Measurements from ENCODE around the gene ABCA6.

The ABCA6 gene

DNA sequence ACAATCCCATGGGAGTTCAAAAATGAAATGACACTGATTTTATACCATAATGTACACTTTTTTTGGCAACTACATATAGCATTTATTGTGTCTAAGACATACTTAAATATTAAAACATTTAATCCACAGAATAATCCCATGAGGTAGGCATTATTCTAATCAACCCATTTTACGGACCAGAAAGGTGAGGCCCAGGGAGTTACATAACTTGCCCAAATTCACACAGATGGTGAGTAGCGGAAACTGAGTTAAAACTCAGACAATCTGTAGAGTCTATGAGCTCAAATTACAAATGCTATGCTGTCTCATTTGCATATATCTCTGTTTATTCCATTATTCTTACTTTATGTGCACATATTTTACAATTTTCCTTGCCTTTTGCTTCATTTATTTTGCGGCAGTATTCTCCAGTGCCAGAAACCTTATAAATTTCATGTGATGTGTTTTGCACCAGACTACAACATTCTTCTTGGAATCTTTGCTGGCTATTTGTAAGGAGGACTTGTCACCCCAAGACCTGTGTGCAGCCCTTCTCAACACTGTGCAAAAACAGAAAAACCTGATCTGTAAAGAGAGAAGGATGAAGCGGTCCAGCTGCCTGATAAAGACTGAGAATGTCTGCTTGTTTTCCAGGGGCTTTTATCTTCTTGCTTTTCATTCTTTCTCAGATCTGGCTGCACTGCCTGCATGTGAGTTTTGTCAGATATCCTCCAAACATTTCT is 78.7 kb downstream of the ABCA6 start:
- TF ChIP-seq SIN3A (IDR thresholded peaks at IDR 0.05; ENCODE audit: borderline replicate concordance, insufficient read depth, low read length): no peak
- no peak for TF ChIP-seq TAF1 (IDR thresholded peaks at IDR 0.05; ENCODE audit: borderline replicate concordance, insufficient read depth, low read length)
- TF ChIP-seq REST (IDR thresholded peaks at IDR 0.05; ENCODE audit: insufficient read depth in 1 of 2, low read depth in 2 of 2, low read length in 2 of 2): no peak
- TF ChIP-seq POLR2AphosphoS5 (IDR thresholded peaks at IDR 0.05; ENCODE audit: low read depth, low read length): no peak
- no peak for TF ChIP-seq FOXP2 (optimal IDR thresholded peaks at IDR 0.05; ENCODE audit: borderline replicate concordance, extremely low read depth, extremely low read length, insufficient read depth)

DNA sequence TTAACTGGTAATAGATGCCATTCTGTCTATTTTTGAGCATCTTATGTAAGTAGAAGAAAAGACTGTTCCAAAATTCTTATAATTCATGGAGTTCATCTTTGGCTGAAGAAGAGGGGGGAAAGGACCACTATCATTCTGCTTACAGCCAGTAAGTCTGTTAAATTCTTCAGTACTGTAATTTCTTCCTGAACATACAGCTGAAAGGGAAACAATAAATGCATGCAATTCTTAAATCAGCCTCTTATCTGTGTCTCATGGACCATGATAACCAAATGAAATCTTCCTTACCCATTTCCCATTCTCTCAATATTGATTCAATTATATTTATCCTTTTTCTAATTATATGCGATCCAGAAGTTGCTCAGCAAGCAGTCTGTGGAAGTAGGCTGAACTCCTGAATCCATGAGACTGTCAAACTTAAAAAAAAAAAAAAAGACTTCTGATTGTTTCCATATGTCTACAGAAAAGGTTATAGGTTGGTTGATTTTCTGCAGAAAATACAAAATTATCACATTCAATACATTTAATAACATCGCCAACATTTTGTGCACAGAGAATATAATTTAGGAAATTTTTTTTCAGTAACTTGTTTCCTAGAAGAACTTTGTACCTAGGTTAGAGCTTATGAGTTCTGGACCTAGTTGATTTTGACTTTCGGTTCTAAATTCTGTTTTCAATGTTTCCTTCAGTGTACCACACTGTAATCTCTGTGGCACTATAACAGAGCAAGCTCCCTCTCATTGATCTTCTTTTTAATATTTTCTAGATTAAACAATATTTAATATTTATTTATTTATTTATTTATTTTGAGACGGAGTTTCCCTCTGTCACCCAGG is 79.8 kb downstream of the ABCA6 start:
- TF ChIP-seq POLR2AphosphoS5 (IDR thresholded peaks at IDR 0.05; ENCODE audit: low read depth, low read length): no peak
- TF ChIP-seq SIN3A (IDR thresholded peaks at IDR 0.05; ENCODE audit: borderline replicate concordance, insufficient read depth, low read length): no peak
- TF ChIP-seq REST (IDR thresholded peaks at IDR 0.05; ENCODE audit: insufficient read depth in 1 of 2, low read depth in 2 of 2, low read length in 2 of 2): no peak
- no peak for TF ChIP-seq FOXP2 (optimal IDR thresholded peaks at IDR 0.05; ENCODE audit: borderline replicate concordance, extremely low read depth, extremely low read length, insufficient read depth)
- TF ChIP-seq TAF1 (IDR thresholded peaks at IDR 0.05; ENCODE audit: borderline replicate concordance, insufficient read depth, low read length): no peak

DNA sequence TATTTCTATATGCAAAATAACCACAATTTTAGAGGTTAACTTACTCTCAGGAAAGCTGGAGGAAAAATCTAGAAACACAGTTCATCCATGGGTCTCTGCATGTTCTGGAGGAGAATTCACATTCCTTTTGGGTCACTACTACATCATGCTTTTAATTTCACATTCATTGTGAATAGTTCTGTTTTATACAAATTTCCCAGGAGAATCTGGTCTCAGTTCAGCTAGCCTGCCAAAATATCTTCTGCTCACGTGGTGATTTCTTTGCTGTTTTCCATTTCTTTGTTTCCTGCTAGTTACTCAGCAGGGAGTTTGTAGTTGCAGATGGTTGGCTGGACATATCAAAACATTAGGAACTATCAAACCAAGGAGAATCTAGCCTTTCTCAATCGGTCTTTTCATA is 80.9 kb downstream of the ABCA6 start, which contains the start of gene ABCA9:
Gene ABCA9, minus strand, starts transcription at position 106 of the 400 bp plus-strand sequence. CDS start 9,801 bp downstream, outside the sequence.
- 0 out of 2 replicates have a peak, but pooled peaks have one; percentile 28 for TF ChIP-seq SIN3A (IDR thresholded peaks at IDR 0.05; ENCODE audit: borderline replicate concordance, insufficient read depth, low read length)
- no peak for TF ChIP-seq TAF1 (IDR thresholded peaks at IDR 0.05; ENCODE audit: borderline replicate concordance, insufficient read depth, low read length)

DNA sequence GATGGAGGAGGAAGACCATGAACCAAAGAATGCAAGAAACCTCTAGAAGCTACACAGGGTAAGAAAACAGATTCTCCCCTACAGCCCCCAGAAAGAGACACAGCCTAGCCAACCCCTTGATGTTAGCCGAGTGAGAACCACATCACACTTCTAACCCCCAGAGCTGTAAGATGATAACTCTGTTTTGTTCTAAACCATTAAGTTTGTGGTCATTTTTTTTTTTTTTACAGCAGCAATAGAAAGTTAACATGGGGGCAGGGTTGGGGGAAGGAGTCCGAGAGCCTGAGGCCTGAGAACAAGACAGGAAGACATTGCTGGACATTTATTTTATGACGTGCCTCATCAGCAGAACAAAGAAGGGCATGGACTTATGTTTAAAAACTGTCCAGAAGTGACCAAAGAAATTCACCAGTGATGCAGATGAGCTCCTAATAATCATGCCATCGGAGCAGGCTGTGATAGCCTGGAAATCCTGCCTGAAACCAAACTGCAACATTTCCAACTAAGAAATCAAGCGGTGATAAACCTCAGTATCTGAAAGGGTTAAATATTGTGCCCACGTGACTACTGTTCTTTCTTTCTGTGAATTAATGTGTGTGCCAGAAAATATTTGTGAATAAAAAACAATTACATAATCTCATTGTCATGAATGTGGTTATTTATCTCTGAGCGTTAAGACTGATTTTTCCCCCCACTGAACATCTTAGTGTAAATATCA is 82.1 kb downstream of the ABCA6 start:
- no peak for TF ChIP-seq POLR2AphosphoS5 (IDR thresholded peaks at IDR 0.05; ENCODE audit: low read depth, low read length)
- no peak for TF ChIP-seq SIN3A (IDR thresholded peaks at IDR 0.05; ENCODE audit: borderline replicate concordance, insufficient read depth, low read length)
- TF ChIP-seq TAF1 (IDR thresholded peaks at IDR 0.05; ENCODE audit: borderline replicate concordance, insufficient read depth, low read length): no peak
- TF ChIP-seq REST (IDR thresholded peaks at IDR 0.05; ENCODE audit: insufficient read depth in 1 of 2, low read depth in 2 of 2, low read length in 2 of 2): no peak
- TF ChIP-seq FOXP2 (optimal IDR thresholded peaks at IDR 0.05; ENCODE audit: borderline replicate concordance, extremely low read depth, extremely low read length, insufficient read depth): no peak

GRCh38 chr17:69058165-69058564 is 83.5 kb downstream of the ABCA6 start:
- TF ChIP-seq SIN3A (IDR thresholded peaks at IDR 0.05; ENCODE audit: borderline replicate concordance, insufficient read depth, low read length) (no peak), POLR2AphosphoS5 (IDR thresholded peaks at IDR 0.05; ENCODE audit: low read depth, low read length) (no peak), FOXP2 (optimal IDR thresholded peaks at IDR 0.05; ENCODE audit: borderline replicate concordance, extremely low read depth, extremely low read length, insufficient read depth) (no peak), REST (IDR thresholded peaks at IDR 0.05; ENCODE audit: insufficient read depth in 1 of 2, low read depth in 2 of 2, low read length in 2 of 2) (no peak), TAF1 (IDR thresholded peaks at IDR 0.05; ENCODE audit: borderline replicate concordance, insufficient read depth, low read length) (no peak)

All from PFSK-1 (cell line).